Measurements from ENCODE around the gene IFITM5.

DNA sequence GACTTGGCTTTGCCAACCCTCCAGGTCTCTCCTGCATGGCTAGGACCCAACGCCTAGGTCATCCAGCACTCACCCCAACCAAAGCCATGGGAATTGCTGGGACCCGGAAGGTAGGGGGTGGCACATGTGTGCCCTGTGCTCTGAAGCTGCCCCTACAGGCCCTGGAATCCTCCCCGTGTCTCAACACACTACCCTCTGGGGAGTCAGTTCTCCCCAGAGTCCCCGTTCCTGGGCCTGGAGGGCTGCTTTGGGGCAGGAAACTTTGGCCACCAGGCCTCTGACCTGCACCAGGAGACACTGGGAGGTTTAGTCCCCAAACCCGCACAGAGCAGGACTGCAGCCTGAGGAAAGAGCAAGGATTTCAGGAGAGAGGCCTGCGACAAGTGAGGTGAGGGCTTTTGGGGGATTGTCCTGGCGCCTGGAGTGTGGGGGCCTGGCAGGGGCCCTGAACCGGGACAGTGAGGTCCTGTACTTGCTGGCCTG lies 14.0 kb upstream of the IFITM5 start:
- TF ChIP-seq, protein P1, sequence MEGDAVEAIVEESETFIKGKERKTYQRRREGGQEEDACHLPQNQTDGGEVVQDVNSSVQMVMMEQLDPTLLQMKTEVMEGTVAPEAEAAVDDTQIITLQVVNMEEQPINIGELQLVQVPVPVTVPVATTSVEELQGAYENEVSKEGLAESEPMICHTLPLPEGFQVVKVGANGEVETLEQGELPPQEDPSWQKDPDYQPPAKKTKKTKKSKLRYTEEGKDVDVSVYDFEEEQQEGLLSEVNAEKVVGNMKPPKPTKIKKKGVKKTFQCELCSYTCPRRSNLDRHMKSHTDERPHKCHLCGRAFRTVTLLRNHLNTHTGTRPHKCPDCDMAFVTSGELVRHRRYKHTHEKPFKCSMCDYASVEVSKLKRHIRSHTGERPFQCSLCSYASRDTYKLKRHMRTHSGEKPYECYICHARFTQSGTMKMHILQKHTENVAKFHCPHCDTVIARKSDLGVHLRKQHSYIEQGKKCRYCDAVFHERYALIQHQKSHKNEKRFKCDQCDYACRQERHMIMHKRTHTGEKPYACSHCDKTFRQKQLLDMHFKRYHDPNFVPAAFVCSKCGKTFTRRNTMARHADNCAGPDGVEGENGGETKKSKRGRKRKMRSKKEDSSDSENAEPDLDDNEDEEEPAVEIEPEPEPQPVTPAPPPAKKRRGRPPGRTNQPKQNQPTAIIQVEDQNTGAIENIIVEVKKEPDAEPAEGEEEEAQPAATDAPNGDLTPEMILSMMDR (tag by site-specific recombination; IDR thresholded peaks at IDR 0.05) = no peak
- TF ChIP-seq, protein P2, sequence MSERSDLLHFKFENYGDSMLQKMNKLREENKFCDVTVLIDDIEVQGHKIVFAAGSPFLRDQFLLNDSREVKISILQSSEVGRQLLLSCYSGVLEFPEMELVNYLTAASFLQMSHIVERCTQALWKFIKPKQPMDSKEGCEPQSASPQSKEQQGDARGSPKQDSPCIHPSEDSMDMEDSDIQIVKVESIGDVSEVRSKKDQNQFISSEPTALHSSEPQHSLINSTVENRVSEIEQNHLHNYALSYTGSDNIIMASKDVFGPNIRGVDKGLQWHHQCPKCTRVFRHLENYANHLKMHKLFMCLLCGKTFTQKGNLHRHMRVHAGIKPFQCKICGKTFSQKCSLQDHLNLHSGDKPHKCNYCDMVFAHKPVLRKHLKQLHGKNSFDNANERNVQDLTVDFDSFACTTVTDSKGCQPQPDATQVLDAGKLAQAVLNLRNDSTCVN (tag by site-specific recombination; optimal IDR thresholded peaks at IDR 0.05) = no peak
- TF ChIP-seq, protein P3, sequence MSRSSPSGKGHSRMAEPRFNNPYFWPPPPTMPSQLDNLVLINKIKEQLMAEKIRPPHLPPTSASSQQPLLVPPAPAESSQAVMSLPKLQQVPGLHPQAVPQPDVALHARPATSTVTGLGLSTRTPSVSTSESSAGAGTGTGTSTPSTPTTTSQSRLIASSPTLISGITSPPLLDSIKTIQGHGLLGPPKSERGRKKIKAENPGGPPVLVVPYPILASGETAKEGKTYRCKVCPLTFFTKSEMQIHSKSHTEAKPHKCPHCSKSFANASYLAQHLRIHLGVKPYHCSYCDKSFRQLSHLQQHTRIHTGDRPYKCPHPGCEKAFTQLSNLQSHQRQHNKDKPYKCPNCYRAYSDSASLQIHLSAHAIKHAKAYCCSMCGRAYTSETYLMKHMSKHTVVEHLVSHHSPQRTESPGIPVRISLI (tag by site-specific recombination; IDR thresholded peaks at IDR 0.05) = no peak
- TF ChIP-seq BCL11A (tag by site-specific recombination; IDR thresholded peaks at IDR 0.05; ENCODE audit: low read depth) (no peak), ZNF585B (tag by site-specific recombination; IDR thresholded peaks at IDR 0.05) (no peak), TCF7L2 (IDR thresholded peaks at IDR 0.05; ENCODE audit: borderline replicate concordance, low read depth, low read length) (no peak), ZEB2 (tag by site-specific recombination; IDR thresholded peaks at IDR 0.05) (no peak), ZBTB17 (tag by site-specific recombination; IDR thresholded peaks at IDR 0.05) (no peak), SP3 (tag by site-specific recombination; IDR thresholded peaks at IDR 0.05) (no peak)
- TF ChIP-seq, protein P4, sequence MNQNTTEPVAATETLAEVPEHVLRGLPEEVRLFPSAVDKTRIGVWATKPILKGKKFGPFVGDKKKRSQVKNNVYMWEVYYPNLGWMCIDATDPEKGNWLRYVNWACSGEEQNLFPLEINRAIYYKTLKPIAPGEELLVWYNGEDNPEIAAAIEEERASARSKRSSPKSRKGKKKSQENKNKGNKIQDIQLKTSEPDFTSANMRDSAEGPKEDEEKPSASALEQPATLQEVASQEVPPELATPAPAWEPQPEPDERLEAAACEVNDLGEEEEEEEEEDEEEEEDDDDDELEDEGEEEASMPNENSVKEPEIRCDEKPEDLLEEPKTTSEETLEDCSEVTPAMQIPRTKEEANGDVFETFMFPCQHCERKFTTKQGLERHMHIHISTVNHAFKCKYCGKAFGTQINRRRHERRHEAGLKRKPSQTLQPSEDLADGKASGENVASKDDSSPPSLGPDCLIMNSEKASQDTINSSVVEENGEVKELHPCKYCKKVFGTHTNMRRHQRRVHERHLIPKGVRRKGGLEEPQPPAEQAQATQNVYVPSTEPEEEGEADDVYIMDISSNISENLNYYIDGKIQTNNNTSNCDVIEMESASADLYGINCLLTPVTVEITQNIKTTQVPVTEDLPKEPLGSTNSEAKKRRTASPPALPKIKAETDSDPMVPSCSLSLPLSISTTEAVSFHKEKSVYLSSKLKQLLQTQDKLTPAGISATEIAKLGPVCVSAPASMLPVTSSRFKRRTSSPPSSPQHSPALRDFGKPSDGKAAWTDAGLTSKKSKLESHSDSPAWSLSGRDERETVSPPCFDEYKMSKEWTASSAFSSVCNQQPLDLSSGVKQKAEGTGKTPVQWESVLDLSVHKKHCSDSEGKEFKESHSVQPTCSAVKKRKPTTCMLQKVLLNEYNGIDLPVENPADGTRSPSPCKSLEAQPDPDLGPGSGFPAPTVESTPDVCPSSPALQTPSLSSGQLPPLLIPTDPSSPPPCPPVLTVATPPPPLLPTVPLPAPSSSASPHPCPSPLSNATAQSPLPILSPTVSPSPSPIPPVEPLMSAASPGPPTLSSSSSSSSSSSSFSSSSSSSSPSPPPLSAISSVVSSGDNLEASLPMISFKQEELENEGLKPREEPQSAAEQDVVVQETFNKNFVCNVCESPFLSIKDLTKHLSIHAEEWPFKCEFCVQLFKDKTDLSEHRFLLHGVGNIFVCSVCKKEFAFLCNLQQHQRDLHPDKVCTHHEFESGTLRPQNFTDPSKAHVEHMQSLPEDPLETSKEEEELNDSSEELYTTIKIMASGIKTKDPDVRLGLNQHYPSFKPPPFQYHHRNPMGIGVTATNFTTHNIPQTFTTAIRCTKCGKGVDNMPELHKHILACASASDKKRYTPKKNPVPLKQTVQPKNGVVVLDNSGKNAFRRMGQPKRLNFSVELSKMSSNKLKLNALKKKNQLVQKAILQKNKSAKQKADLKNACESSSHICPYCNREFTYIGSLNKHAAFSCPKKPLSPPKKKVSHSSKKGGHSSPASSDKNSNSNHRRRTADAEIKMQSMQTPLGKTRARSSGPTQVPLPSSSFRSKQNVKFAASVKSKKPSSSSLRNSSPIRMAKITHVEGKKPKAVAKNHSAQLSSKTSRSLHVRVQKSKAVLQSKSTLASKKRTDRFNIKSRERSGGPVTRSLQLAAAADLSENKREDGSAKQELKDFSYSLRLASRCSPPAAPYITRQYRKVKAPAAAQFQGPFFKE (tag by site-specific recombination; IDR thresholded peaks at IDR 0.05; ENCODE audit: borderline replicate concordance) = no peak
- TF ChIP-seq, protein P5, sequence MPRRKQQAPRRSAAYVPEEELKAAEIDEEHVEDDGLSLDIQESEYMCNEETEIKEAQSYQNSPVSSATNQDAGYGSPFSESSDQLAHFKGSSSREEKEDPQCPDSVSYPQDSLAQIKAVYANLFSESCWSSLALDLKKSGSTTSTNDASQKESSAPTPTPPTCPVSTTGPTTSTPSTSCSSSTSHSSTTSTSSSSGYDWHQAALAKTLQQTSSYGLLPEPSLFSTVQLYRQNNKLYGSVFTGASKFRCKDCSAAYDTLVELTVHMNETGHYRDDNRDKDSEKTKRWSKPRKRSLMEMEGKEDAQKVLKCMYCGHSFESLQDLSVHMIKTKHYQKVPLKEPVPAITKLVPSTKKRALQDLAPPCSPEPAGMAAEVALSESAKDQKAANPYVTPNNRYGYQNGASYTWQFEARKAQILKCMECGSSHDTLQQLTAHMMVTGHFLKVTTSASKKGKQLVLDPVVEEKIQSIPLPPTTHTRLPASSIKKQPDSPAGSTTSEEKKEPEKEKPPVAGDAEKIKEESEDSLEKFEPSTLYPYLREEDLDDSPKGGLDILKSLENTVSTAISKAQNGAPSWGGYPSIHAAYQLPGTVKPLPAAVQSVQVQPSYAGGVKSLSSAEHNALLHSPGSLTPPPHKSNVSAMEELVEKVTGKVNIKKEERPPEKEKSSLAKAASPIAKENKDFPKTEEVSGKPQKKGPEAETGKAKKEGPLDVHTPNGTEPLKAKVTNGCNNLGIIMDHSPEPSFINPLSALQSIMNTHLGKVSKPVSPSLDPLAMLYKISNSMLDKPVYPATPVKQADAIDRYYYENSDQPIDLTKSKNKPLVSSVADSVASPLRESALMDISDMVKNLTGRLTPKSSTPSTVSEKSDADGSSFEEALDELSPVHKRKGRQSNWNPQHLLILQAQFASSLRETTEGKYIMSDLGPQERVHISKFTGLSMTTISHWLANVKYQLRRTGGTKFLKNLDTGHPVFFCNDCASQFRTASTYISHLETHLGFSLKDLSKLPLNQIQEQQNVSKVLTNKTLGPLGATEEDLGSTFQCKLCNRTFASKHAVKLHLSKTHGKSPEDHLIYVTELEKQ (tag by site-specific recombination; IDR thresholded peaks at IDR 0.05; ENCODE audit: borderline replicate concordance) = no peak
- TF ChIP-seq, protein P6, sequence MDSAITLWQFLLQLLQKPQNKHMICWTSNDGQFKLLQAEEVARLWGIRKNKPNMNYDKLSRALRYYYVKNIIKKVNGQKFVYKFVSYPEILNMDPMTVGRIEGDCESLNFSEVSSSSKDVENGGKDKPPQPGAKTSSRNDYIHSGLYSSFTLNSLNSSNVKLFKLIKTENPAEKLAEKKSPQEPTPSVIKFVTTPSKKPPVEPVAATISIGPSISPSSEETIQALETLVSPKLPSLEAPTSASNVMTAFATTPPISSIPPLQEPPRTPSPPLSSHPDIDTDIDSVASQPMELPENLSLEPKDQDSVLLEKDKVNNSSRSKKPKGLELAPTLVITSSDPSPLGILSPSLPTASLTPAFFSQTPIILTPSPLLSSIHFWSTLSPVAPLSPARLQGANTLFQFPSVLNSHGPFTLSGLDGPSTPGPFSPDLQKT (IDR thresholded peaks at IDR 0.05; ENCODE audit: borderline replicate concordance, low read depth, low read length) = no peak
- TF ChIP-seq, protein P7, sequence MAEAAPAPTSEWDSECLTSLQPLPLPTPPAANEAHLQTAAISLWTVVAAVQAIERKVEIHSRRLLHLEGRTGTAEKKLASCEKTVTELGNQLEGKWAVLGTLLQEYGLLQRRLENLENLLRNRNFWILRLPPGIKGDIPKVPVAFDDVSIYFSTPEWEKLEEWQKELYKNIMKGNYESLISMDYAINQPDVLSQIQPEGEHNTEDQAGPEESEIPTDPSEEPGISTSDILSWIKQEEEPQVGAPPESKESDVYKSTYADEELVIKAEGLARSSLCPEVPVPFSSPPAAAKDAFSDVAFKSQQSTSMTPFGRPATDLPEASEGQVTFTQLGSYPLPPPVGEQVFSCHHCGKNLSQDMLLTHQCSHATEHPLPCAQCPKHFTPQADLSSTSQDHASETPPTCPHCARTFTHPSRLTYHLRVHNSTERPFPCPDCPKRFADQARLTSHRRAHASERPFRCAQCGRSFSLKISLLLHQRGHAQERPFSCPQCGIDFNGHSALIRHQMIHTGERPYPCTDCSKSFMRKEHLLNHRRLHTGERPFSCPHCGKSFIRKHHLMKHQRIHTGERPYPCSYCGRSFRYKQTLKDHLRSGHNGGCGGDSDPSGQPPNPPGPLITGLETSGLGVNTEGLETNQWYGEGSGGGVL (tag by site-specific recombination; IDR thresholded peaks at IDR 0.05) = no peak
- TF ChIP-seq, protein P8, sequence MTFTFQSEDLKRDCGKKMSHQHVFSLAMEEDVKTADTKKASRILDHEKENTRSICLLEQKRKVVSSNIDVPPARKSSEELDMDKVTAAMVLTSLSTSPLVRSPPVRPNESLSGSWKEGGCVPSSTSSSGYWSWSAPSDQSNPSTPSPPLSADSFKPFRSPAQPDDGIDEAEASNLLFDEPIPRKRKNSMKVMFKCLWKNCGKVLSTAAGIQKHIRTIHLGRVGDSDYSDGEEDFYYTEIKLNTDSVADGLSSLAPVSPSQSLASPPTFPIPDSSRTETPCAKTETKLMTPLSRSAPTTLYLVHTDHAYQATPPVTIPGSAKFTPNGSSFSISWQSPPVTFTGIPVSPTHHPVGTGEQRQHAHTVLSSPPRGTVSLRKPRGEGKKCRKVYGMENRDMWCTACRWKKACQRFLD (tag by site-specific recombination; IDR thresholded peaks at IDR 0.05) = no peak

Measured in HEK293 (cell line).